ENCODE data around the gene NFRKB. TPM values are rescaled to one million over a fixed set of nuclear protein-coding genes. Genes with fewer than 3 reads are reported as not detected.

NFRKB gene
- total RNA-seq, 1 donor from 2014 or later, result 28.9 TPM

DNA sequence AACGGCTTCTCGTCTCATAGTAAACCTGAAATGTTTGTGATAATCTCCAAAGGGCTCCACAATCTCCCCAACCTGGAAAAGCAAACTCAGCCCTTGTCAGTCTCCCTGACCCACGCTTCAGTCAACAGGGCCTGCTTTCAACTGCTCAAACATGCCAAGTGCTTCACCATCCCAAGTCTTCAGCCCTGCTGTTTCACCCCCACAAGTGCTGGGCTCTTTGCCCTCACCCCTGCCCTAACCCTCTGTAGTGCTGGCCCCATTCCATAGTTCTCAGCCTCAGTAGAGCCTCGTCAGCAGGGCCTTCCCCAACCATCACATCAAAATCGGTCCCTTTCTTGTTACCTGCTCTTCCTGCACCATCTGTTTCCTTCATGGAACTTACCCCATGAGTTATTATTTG lies 43.4 kb upstream of the NFRKB start:
- Mint-ChIP-seq H3K36me3 (ENCODE audit: low read depth) (peaks cover 38% of the 10 kb centered on the region), H3K4me1 (no peaks in the 10 kb centered on the region), H3K9me3 (no peaks in the 10 kb centered on the region), H3K27me3 (no peaks in the 10 kb centered on the region), H3K4me3 (no peak overlapping the region), H3K27ac (no peak overlapping the region)
- ChIA-PET POLR2A (no interaction called here), CTCF (interaction anchor here (1.2 kb wide), 1 partner anchor 193 kb away, joined by 4 read pairs; no protein-coding TSS in a partner anchor)
- DNase-seq (no peak), ATAC-seq (ENCODE audit: low read depth) (no peak)
- intact Hi-C loops (cut with micrococcal nuclease), result no loop called here
- TF ChIP-seq, protein P1, sequence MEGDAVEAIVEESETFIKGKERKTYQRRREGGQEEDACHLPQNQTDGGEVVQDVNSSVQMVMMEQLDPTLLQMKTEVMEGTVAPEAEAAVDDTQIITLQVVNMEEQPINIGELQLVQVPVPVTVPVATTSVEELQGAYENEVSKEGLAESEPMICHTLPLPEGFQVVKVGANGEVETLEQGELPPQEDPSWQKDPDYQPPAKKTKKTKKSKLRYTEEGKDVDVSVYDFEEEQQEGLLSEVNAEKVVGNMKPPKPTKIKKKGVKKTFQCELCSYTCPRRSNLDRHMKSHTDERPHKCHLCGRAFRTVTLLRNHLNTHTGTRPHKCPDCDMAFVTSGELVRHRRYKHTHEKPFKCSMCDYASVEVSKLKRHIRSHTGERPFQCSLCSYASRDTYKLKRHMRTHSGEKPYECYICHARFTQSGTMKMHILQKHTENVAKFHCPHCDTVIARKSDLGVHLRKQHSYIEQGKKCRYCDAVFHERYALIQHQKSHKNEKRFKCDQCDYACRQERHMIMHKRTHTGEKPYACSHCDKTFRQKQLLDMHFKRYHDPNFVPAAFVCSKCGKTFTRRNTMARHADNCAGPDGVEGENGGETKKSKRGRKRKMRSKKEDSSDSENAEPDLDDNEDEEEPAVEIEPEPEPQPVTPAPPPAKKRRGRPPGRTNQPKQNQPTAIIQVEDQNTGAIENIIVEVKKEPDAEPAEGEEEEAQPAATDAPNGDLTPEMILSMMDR (IDR thresholded peaks at IDR 0.05), result no peak

DNA sequence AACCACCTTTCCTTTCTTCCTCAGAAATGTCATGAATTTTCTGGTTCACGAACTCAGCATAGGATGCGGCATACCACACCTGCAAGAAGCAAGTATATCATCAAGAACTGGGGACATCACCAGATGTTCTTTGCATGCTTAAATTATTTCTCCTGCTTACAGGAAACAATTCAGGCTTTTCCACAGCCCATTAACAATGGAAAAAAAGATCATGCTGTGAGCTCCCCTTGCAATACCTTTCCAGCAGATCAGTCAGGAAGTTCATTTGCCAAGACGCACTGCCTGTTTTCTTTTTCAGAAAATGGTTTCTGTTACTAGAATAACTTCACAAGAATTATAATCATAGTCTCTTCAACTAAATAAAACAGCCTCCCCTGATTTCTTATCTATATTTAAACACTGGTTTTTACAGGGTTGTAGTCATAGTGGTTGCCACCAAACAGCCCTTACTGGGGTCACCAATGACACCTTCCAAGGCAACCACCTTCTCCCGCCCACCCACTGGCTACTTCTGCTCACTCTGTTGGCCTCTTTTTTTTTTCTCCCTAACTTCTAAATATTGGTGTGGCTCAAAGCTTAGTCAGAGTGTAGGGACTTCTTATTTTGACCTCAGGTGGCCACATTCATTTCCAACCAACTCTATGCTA lies 42.3 kb upstream of the NFRKB start:
- DNase-seq (no peak), ATAC-seq (ENCODE audit: low read depth) (no peak)
- no peaks in the 10 kb centered on the region for H3K27me3 Mint-ChIP-seq
- peaks cover 37% of the 10 kb centered on the region for H3K36me3 Mint-ChIP-seq (ENCODE audit: low read depth)
- intact Hi-C loops (cut with micrococcal nuclease), result no loop called here
- no peak overlapping the region for H3K27ac Mint-ChIP-seq
- POLR2A ChIA-PET, result no interaction called here
- TF ChIP-seq, protein P1 (IDR thresholded peaks at IDR 0.05), result no peak
- no peaks in the 10 kb centered on the region for H3K4me1 Mint-ChIP-seq
- H3K4me3 Mint-ChIP-seq, result no peak overlapping the region
- no peaks in the 10 kb centered on the region for H3K9me3 Mint-ChIP-seq
- CTCF ChIA-PET, result interaction anchor here (0.6 kb wide), 1 partner anchor 195 kb away, joined by 3 read pairs; no protein-coding TSS in a partner anchor

DNA sequence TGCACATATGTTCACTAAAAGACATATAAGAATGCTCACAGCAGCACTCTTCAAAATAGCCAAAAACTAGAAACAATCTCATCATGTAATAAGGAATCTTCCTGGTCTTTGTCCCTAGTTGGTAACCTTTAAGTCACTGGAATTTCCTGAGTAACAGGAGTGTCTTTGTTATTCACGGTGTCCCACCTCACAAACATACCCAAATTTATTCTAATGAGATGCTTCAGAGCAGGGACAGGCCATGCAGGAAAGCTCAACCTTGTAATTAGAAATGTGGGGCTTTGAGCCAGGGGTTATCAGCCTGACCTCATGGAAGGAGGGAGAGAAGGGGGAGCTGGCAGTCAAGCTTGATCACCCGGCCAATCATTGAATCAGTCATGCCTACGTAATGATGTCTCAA lies 40.3 kb upstream of the NFRKB start:
- Mint-ChIP-seq H3K27me3 (no peaks in the 10 kb centered on the region), H3K27ac (no peak overlapping the region), H3K4me1 (no peaks in the 10 kb centered on the region), H3K36me3 (ENCODE audit: low read depth) (peaks cover 35% of the 10 kb centered on the region), H3K4me3 (no peak overlapping the region), H3K9me3 (no peaks in the 10 kb centered on the region)
- no peak for DNase-seq
- ChIA-PET POLR2A (no interaction called here), CTCF (interaction anchor here (1.2 kb wide), 1 partner anchor 135 kb away, joined by 3 read pairs; no protein-coding TSS in a partner anchor)
- TF ChIP-seq, protein P1 (IDR thresholded peaks at IDR 0.05), result no peak
- no peak for ATAC-seq (ENCODE audit: low read depth)
- intact Hi-C loops (cut with micrococcal nuclease), result no loop called here

DNA sequence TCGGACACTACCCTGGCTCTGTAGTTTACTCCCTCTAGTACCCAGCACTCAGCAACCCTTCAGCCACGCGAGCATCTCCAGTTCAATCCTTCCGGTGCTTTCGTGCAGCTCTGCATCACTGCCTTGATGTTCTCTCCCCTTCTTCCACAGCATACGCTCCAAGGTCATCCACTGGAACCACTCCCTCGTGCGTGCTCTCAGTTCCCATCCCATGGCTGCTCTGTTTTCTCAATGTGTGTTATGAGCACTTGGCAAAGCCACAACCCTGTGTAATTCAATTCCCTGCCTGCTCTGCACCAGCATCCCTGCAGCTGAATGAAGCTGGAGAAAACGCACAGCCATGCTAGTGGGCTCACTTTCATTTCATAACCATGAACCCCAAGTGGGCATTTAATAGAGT lies 38.5 kb upstream of the NFRKB start:
- H3K4me1 Mint-ChIP-seq, result no peaks in the 10 kb centered on the region
- TF ChIP-seq, protein P1 (IDR thresholded peaks at IDR 0.05), result no peak
- H3K4me3 Mint-ChIP-seq, result no peak overlapping the region
- peaks cover 49% of the 10 kb centered on the region for H3K36me3 Mint-ChIP-seq (ENCODE audit: low read depth)
- POLR2A ChIA-PET, result interaction anchor here (0.6 kb wide), 1 partner anchor 139 kb away, joined by 3 read pairs; no protein-coding TSS in a partner anchor
- CTCF ChIA-PET, result no interaction called here
- no peaks in the 10 kb centered on the region for H3K27me3 Mint-ChIP-seq
- H3K9me3 Mint-ChIP-seq, result no peaks in the 10 kb centered on the region
- no peak for ATAC-seq (ENCODE audit: low read depth)
- no peak for DNase-seq
- H3K27ac Mint-ChIP-seq, result no peak overlapping the region
- intact Hi-C loops (cut with micrococcal nuclease), result no loop called here

DNA sequence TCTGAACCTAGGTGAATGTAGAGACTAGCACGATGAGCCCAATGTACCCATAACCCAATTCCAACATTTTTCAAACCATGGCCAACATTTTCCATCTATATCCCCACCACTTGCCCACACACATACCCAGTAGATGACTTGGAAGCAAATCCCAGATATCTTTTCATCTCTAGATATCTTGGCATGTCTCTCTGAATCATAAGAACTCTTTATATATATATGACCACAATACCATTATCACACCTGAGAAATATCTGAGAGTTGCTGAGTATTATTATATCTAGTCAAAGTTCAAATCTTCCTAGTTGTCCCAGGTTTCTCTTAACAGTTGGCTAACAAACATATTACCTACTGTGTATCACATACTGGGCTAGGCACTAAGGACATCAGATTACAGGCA lies 37.9 kb upstream of the NFRKB start:
- ATAC-seq (ENCODE audit: low read depth), result no peak
- ChIA-PET POLR2A (no interaction called here), CTCF (no interaction called here)
- H3K4me3 Mint-ChIP-seq, result no peak overlapping the region
- H3K36me3 Mint-ChIP-seq (ENCODE audit: low read depth), result peaks cover 54% of the 10 kb centered on the region
- intact Hi-C loops (cut with micrococcal nuclease), result no loop called here
- H3K27me3 Mint-ChIP-seq, result no peaks in the 10 kb centered on the region
- no peak overlapping the region for H3K27ac Mint-ChIP-seq
- DNase-seq, result no peak
- no peaks in the 10 kb centered on the region for H3K4me1 Mint-ChIP-seq
- no peaks in the 10 kb centered on the region for H3K9me3 Mint-ChIP-seq
- TF ChIP-seq, protein P1 (IDR thresholded peaks at IDR 0.05), result no peak
